ENCODE measurements around the gene WRAP53. TPM values are rescaled to one million over a fixed set of nuclear protein-coding genes. Genes with fewer than 3 reads are reported as not detected.
A peak's percentile ranks its signal among the peaks of the same experiment; 100 is the strongest.

WRAP53 gene
- total and polyA plus RNA-seq, 4 donors = 9.6 to 17.3 (median 11.5) TPM

GRCh38 chr17:7644775-7645174, 43.5 kb upstream of the WRAP53 start:
- no peaks in the 10 kb centered on the region for H3K36me3 ChIP-seq (ENCODE audit: control insufficient read depth in 4 of 4, insufficient read depth in 4 of 4, low read length in 4 of 4)
- H3K9me3 ChIP-seq (ENCODE audit: control insufficient read depth in 4 of 4, insufficient read depth in 3 of 4, low read length in 3 of 4) = no peaks in the 10 kb centered on the region
- DNase-seq = no peak
- TF ChIP-seq CTCF (IDR thresholded peaks at IDR 0.05; ENCODE audit: control extremely low read depth, extremely low read depth) = no peak
- 74 to 78% methylated on average over 4 of the region's 4 CpGs for WGBS, 2 donors
- peaks cover 0 to under 1% (median 0%) of the 10 kb centered on the region in 3 donors for H3K27me3 ChIP-seq (ENCODE audit: control insufficient read depth in 3 of 3, insufficient read depth in 3 of 3, low read length in 2 of 3)
- H3K4me1 ChIP-seq (ENCODE audit: control insufficient read depth in 5 of 5, insufficient read depth in 5 of 5, low read length in 5 of 5) = peaks cover 0 to 3% (median 0%) of the 10 kb centered on the region in 5 donors
- no peak overlapping the region for H3K27ac ChIP-seq (ENCODE audit: low read depth in 1 of 2, low read length in 1 of 2)
- no peak for ATAC-seq (ENCODE audit: insufficient read depth, low FRiP score)
- H3K9ac ChIP-seq (ENCODE audit: insufficient read depth in 1 of 2, low read length in 2 of 2) = no peak overlapping the region
- H3K4me3 ChIP-seq = no peak overlapping the region

GRCh38 chr17:7646457-7646856, 41.8 kb upstream of the WRAP53 start:
- no peak for TF ChIP-seq CTCF (IDR thresholded peaks at IDR 0.05; ENCODE audit: control extremely low read depth, extremely low read depth)
- peaks cover 0 to 7% (median 0%) of the 10 kb centered on the region in 3 donors for H3K27me3 ChIP-seq (ENCODE audit: control insufficient read depth in 3 of 3, insufficient read depth in 3 of 3, low read length in 2 of 3)
- H3K36me3 ChIP-seq (ENCODE audit: control insufficient read depth in 4 of 4, insufficient read depth in 4 of 4, low read length in 4 of 4) = no peaks in the 10 kb centered on the region
- no peaks in the 10 kb centered on the region for H3K9me3 ChIP-seq (ENCODE audit: control insufficient read depth in 4 of 4, insufficient read depth in 3 of 4, low read length in 3 of 4)
- no peak overlapping the region for H3K4me3 ChIP-seq
- H3K27ac ChIP-seq (ENCODE audit: low read depth in 1 of 2, low read length in 1 of 2) = no peak overlapping the region
- ATAC-seq (ENCODE audit: insufficient read depth, low FRiP score) = no peak
- whole genome bisulfite sequencing, 2 donors = 75 to 84% methylated on average over 9 of the region's 9 CpGs
- peaks cover 0 to 13% (median 5%) of the 10 kb centered on the region in 5 donors for H3K4me1 ChIP-seq (ENCODE audit: control insufficient read depth in 5 of 5, insufficient read depth in 5 of 5, low read length in 5 of 5)
- DNase-seq = peak; percentile 55 to 69 (median 61)
- H3K9ac ChIP-seq (ENCODE audit: insufficient read depth in 1 of 2, low read length in 2 of 2) = no peak overlapping the region

GRCh38 chr17:7647018-7647417, 41.3 kb upstream of the WRAP53 start:
- Histone ChIP-seq H3K9me3 (ENCODE audit: control insufficient read depth in 4 of 4, insufficient read depth in 3 of 4, low read length in 3 of 4) (no peaks in the 10 kb centered on the region), H3K36me3 (ENCODE audit: control insufficient read depth in 4 of 4, insufficient read depth in 4 of 4, low read length in 4 of 4) (no peaks in the 10 kb centered on the region), H3K9ac (ENCODE audit: insufficient read depth in 1 of 2, low read length in 2 of 2) (no peak overlapping the region), H3K27ac (ENCODE audit: low read depth in 1 of 2, low read length in 1 of 2) (no peak overlapping the region), H3K4me1 (ENCODE audit: control insufficient read depth in 5 of 5, insufficient read depth in 5 of 5, low read length in 5 of 5) (peaks cover 0 to 15% (median 5%) of the 10 kb centered on the region in 5 donors), H3K4me3 (no peak overlapping the region), H3K27me3 (ENCODE audit: control insufficient read depth in 3 of 3, insufficient read depth in 3 of 3, low read length in 2 of 3) (peaks cover 0 to 7% (median 0%) of the 10 kb centered on the region in 3 donors)
- WGBS, 2 donors = 55 to 56% methylated on average over 4 of the region's 4 CpGs
- no peak for TF ChIP-seq CTCF (IDR thresholded peaks at IDR 0.05; ENCODE audit: control extremely low read depth, extremely low read depth)
- DNase-seq = no peak
- no peak for ATAC-seq (ENCODE audit: insufficient read depth, low FRiP score)

All from lung (tissue), 12 donors.